Activated naive CD4-positive, alpha-beta T cell treated with anti-CD3 and anti-CD28 coated beads, Interleukin-2, amount 10 ng/mL, durations not matched to agents 7 days and 5 days (primary cell): Measurements from ENCODE around the gene GRIN2C.

ENCODE experiments used
- CTCF ChIA-PET: fragments of 350-600 bp; sonication (Branson Sonifier 250); formaldehyde crosslinking; loops from one replicate; lab custom pipeline; 2021; ENCODE audit warnings: antibody characterized with exemption; lab: Charles Lee
- DNase-seq: peaks from one replicate; pipeline ENCODE4 v3.0.0-alpha.2; 2020
- H3K27ac Mint-ChIP-seq: one replicate; pipeline ENCODE4 v1.8.0; 2021; ENCODE audit warnings: mild to moderate bottlenecking, moderate library complexity, mixed read lengths
- H3K27me3 Mint-ChIP-seq: one replicate; pipeline ENCODE4 v1.8.0; 2021; ENCODE audit warnings: mild to moderate bottlenecking, mixed read lengths
- H3K36me3 Mint-ChIP-seq: one replicate; pipeline ENCODE4 v1.8.0; 2021; ENCODE audit warnings: mixed read lengths
- H3K4me1 Mint-ChIP-seq: one replicate; pipeline ENCODE4 v1.8.0; 2021; ENCODE audit warnings: mixed read lengths
- H3K4me3 Mint-ChIP-seq: one replicate; pipeline ENCODE4 v1.8.0; 2021; ENCODE audit warnings: mild to moderate bottlenecking, moderate library complexity, mixed read lengths
- H3K9me3 Mint-ChIP-seq: one replicate; pipeline ENCODE4 v1.8.0; 2021; ENCODE audit warnings: mixed read lengths

Gene GRIN2C

GRCh38 chr17:74892013-74892841 is 32.5 kb upstream of the GRIN2C start:
- CTCF ChIA-PET = no interaction called here
- Mint-ChIP-seq H3K4me3 (no peak overlapping the region), H3K36me3 (no peaks in the 10 kb centered on the region), H3K27me3 (peaks cover 83% of the 10 kb centered on the region), H3K9me3 (no peaks in the 10 kb centered on the region), H3K27ac (no peak overlapping the region), H3K4me1 (peaks cover 4% of the 10 kb centered on the region)
- DNase-seq = no peak

DNA sequence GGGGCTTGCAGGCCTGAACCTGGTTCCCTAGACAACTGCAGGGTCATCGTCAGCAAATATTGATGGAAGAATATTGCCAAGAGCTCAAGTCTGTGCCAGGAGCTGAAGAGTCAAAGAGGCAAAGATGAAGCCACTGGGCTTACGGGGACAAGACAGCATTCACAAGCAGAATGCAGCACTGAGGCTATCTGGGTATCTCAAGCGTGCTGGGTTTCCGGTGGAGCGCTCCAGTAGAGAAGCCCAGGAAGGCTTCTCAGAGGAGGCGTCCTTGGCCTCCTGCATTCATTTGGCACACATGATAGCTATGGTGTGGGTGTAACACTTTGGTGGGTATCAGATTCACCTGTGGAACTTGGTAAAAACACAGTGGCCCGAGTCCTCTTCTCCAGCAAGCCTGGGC is 30.9 kb upstream of the GRIN2C start:
- Mint-ChIP-seq H3K27me3 (peaks cover 82% of the 10 kb centered on the region), H3K27ac (no peak overlapping the region), H3K4me1 (peaks cover 4% of the 10 kb centered on the region), H3K36me3 (no peaks in the 10 kb centered on the region), H3K9me3 (no peaks in the 10 kb centered on the region), H3K4me3 (no peak overlapping the region)
- DNase-seq = no peak
- CTCF ChIA-PET = interaction anchor here (0.6 kb wide), 1 partner anchor 67 kb away, joined by 3 read pairs; no protein-coding TSS in a partner anchor

- Mint-ChIP-seq H3K36me3 (no peaks in the 10 kb centered on the region), H3K27me3 (peaks cover 76% of the 10 kb centered on the region), H3K9me3 (no peaks in the 10 kb centered on the region), H3K4me3 (no peak overlapping the region), H3K27ac (no peak overlapping the region), H3K4me1 (no peaks in the 10 kb centered on the region)
- no peak for DNase-seq
- CTCF ChIA-PET = interaction anchor here (1.5 kb wide), 1 partner anchor 24 kb away, joined by 3 read pairs; no protein-coding TSS in a partner anchor
Observed at GRCh38 chr17:74888469-74888868, 28.8 kb upstream of the GRIN2C start.

GRCh38 chr17:74883241-74883745 is 23.6 kb upstream of the GRIN2C start:
- H3K4me3 Mint-ChIP-seq = no peak overlapping the region
- CTCF ChIA-PET = no interaction called here
- H3K9me3 Mint-ChIP-seq = no peaks in the 10 kb centered on the region
- H3K27me3 Mint-ChIP-seq = peaks cover 73% of the 10 kb centered on the region
- H3K27ac Mint-ChIP-seq = no peak overlapping the region
- no peaks in the 10 kb centered on the region for H3K4me1 Mint-ChIP-seq
- no peak for DNase-seq
- H3K36me3 Mint-ChIP-seq = no peaks in the 10 kb centered on the region

DNA sequence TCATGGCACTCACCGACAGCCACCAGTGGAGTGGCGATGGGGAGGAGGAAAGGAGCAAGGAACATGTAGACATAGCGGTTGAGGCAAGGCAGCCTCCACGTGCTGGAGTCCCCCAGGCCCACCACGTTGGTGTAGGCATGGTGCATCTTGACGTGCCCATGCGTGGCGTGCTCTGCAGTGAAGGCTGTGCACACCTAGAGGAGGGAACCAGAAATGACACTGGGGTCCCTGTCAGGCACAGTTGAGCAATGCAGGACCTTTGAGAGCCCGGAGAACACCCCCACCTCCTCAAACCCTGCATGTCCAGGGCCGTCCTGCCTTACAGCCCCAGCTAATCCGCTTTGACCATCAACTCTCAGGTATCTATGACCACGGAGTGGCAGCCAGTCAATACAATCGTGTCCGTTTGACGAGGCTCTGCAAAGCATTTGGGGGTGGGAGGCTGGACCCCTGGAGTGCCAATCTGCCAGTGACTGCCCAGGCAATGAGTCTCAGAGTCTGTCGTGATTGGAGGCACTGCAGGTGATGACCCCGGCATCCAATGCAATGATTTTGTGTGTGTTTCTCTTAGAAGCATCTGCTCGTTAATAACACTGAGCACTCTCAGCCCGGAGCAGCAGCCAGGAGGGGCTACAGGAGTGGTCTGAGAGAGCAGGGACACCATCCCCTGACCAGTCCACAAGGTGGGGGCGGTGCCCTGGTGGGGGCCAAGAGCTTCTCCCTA is 23.0 kb upstream of the GRIN2C start:
- H3K27me3 Mint-ChIP-seq = peaks cover 72% of the 10 kb centered on the region
- CTCF ChIA-PET = interaction anchor here (1.2 kb wide), 1 partner anchor 17 kb away, joined by 3 read pairs; no protein-coding TSS in a partner anchor

GRCh38 chr17:74881073-74881472 is 21.4 kb upstream of the GRIN2C start:
- CTCF ChIA-PET = interaction anchor here (1.3 kb wide), 1 partner anchor 139 kb away, joined by 3 read pairs; no protein-coding TSS in a partner anchor
- no peaks in the 10 kb centered on the region for H3K9me3 Mint-ChIP-seq
- no peak overlapping the region for H3K27ac Mint-ChIP-seq
- H3K4me3 Mint-ChIP-seq = no peak overlapping the region
- H3K36me3 Mint-ChIP-seq = no peaks in the 10 kb centered on the region
- DNase-seq = no peak
- no peaks in the 10 kb centered on the region for H3K4me1 Mint-ChIP-seq
- peaks cover 65% of the 10 kb centered on the region for H3K27me3 Mint-ChIP-seq

More for the DNA sequence above, 23.0 kb upstream of the GRIN2C start:
- no peak for DNase-seq
- Mint-ChIP-seq H3K4me1 (no peaks in the 10 kb centered on the region), H3K36me3 (no peaks in the 10 kb centered on the region), H3K9me3 (no peaks in the 10 kb centered on the region), H3K4me3 (no peak overlapping the region), H3K27ac (no peak overlapping the region)

DNA sequence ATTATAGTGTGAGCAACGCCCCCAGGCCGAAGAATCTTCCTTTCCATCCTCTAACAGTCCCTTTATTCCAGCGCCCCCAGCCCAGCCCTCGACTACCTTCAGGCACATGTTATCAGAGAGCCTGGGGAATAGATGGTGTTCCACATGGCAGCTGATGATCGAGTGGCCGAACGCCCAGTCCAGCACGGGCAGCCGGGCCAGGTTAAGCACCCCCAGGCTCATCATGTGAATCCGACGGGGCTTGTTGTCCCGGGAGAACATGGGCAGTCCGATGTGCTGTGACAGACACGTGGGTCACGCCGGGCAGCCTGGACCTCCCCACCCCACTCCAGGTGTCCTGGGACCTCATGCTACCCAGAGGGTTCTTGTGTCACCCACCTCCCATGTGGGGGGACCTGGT is 19.6 kb upstream of the GRIN2C start:
- H3K27me3 Mint-ChIP-seq = peaks cover 53% of the 10 kb centered on the region
- H3K4me3 Mint-ChIP-seq = no peak overlapping the region
- H3K36me3 Mint-ChIP-seq = no peaks in the 10 kb centered on the region
- H3K27ac Mint-ChIP-seq = no peak overlapping the region
- no peak for DNase-seq
- H3K4me1 Mint-ChIP-seq = peaks cover 12% of the 10 kb centered on the region
- H3K9me3 Mint-ChIP-seq = no peaks in the 10 kb centered on the region
- CTCF ChIA-PET = interaction anchor here (1.1 kb wide), 1 partner anchor 14 kb away, joined by 3 read pairs; no protein-coding TSS in a partner anchor

GRCh38 chr17:74878658-74879057 is 19.0 kb upstream of the GRIN2C start:
- no peak overlapping the region for H3K27ac Mint-ChIP-seq
- H3K4me3 Mint-ChIP-seq = no peak overlapping the region
- H3K4me1 Mint-ChIP-seq = peaks cover 18% of the 10 kb centered on the region
- peaks cover 48% of the 10 kb centered on the region for H3K27me3 Mint-ChIP-seq
- CTCF ChIA-PET = interaction anchor here (1.0 kb wide), 1 partner anchor 13 kb away, joined by 3 read pairs; no protein-coding TSS in a partner anchor
- H3K36me3 Mint-ChIP-seq = no peaks in the 10 kb centered on the region
- H3K9me3 Mint-ChIP-seq = no peaks in the 10 kb centered on the region
- DNase-seq = no peak

GRCh38 chr17:74877592-74878548 is 18.2 kb upstream of the GRIN2C start:
- Mint-ChIP-seq H3K36me3 (no peaks in the 10 kb centered on the region), H3K27me3 (peaks cover 45% of the 10 kb centered on the region), H3K27ac (no peak overlapping the region), H3K4me3 (no peak overlapping the region), H3K4me1 (peaks cover 22% of the 10 kb centered on the region), H3K9me3 (no peaks in the 10 kb centered on the region)
- no peak for DNase-seq
- CTCF ChIA-PET = interaction anchor here (1.0 kb wide), 1 partner anchor 12 kb away, joined by 3 read pairs; no protein-coding TSS in a partner anchor

- no peak for DNase-seq
- peaks cover 3% of the 10 kb centered on the region for H3K36me3 Mint-ChIP-seq
- no peak overlapping the region for H3K4me3 Mint-ChIP-seq
- no peaks in the 10 kb centered on the region for H3K9me3 Mint-ChIP-seq
- peaks cover 29% of the 10 kb centered on the region for H3K27me3 Mint-ChIP-seq
- CTCF ChIA-PET = interaction anchor here (0.7 to 2.1 kb wide), 3 partner anchors 11 to 63 kb away, joined by 3 to 6 read pairs (median 3); no protein-coding TSS in a partner anchor
- peaks cover 39% of the 10 kb centered on the region for H3K4me1 Mint-ChIP-seq
- no peak overlapping the region for H3K27ac Mint-ChIP-seq
Observed at GRCh38 chr17:74875977-74876593, 16.4 kb upstream of the GRIN2C start.

GRCh38 chr17:74875155-74875976 is 15.7 kb upstream of the GRIN2C start:
- peaks cover 21% of the 10 kb centered on the region for H3K27me3 Mint-ChIP-seq
- H3K4me3 Mint-ChIP-seq = no peak overlapping the region
- no peak for DNase-seq
- CTCF ChIA-PET = interaction anchor here (1.0 to 2.1 kb wide), 6 partner anchors 10 to 138 kb away, joined by 3 to 6 read pairs (median 4); partner anchors contain the start of gene RAB37
- peaks cover 5% of the 10 kb centered on the region for H3K36me3 Mint-ChIP-seq
- H3K9me3 Mint-ChIP-seq = no peaks in the 10 kb centered on the region
- peaks cover 40% of the 10 kb centered on the region for H3K4me1 Mint-ChIP-seq
- H3K27ac Mint-ChIP-seq = no peak overlapping the region

DNA sequence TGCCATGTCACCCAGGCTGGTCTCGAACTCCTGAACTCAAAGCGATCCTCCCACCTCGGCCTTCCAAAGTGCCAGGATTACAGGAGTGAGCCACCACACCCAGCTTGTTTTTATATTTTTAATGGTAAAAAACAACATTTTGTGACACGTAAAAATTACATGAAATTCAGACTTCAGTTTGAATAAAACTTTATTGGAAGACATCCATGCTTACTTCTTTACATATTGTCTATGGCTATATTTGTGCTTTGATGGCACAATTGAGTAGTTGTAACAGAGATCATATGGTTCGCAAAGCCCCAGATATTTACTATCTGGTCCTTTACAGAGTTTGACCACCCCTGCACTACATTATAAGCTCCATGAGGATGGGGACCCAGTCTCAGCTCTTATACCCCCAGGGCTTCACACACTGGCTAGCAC is 14.9 kb upstream of the GRIN2C start:
- peak overlapping the region; percentile 21 for H3K27ac Mint-ChIP-seq
- no peak for DNase-seq
- H3K4me3 Mint-ChIP-seq = no peak overlapping the region
- no peaks in the 10 kb centered on the region for H3K9me3 Mint-ChIP-seq
- peaks cover 43% of the 10 kb centered on the region for H3K4me1 Mint-ChIP-seq
- peaks cover 18% of the 10 kb centered on the region for H3K27me3 Mint-ChIP-seq
- CTCF ChIA-PET = interaction anchor here (1.0 to 1.6 kb wide), 4 partner anchors 11 to 137 kb away, joined by 3 to 5 read pairs (median 4); partner anchors contain the start of gene RAB37
- H3K36me3 Mint-ChIP-seq = peaks cover 5% of the 10 kb centered on the region
